Measurements from ENCODE around the gene PRSS57.
A peak's percentile ranks its signal among the peaks of the same experiment; 100 is the strongest.

Gene PRSS57

DNA sequence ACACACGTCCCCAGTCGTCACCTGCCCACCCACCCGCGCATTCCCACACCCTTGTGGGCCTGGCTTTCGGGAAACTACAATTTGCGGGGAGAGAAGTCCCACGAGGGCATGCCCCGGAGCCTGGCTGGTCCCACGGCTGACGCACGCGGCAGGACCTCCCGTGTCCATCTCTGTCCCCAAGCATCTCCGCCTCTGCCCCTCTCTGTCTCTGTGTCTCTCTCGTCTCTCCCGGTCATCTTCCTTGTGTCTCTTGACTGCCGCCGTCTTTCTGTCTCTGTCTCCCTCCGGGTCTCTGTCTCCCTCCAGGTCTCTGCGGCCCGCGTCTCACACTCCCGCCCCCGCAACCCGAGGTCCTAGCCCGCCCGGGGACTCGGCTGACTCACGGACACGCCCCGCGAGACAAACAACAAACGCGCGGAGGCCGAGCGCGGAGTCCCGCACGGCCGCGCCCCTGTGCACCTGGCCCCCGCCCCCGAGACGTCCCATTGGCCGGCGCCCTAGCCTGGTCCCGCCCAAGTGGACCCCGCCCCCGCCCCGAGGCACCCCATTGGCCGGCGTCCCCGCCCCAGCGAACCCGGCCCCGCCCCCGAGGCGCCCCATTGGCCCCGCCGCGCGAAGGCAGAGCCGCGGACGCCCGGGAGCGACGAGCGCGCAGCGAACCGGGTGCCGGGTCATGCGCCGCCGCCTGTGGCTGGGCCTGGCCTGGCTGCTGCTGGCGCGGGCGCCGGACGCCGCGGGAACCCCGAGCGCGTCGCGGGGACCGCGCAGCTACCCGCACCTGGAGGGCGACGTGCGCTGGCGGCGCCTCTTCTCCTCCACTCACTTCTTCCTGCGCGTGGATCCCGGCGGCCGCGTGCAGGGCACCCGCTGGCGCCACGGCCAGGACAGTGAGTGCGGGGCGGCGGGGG, 55.7 kb downstream of the PRSS57 start, which contains the start of gene FGF22:
Gene FGF22 (plus strand): TSS at position 627 of the 908 bp plus-strand sequence. CDS start 47 bp downstream, at position 674.
- no peak for TF ChIP-seq CTCF (IDR thresholded peaks at IDR 0.05; ENCODE audit: low read depth, low read length)
- H3K4me3 ChIP-seq (ENCODE audit: low read depth, low read length): peak within 1 kb of the TSS; percentile 51

DNA sequence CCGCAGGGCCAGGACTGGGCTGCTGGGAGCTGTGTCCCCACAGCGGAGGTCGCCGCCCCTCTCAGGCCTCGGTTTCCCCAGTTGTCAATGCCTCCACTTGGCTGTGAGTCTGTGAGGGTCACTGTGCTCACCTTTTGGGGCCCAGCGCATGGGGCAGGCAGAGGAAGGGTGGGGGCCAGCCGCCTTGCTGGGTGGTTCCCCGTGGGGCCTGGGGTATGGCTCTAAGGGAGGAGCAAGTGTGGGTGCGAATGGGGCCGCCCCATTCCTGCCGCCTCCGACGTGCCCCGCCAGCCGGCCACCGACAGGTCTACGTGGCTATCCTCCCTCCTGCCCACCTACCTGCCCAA, 56.4 kb downstream of the PRSS57 start:
- H3K4me3 ChIP-seq (ENCODE audit: low read depth, low read length): peak overlapping the region; percentile 51
- no peak for TF ChIP-seq CTCF (IDR thresholded peaks at IDR 0.05; ENCODE audit: low read depth, low read length)
